HCT116 (cell line): ENCODE results near the gene IL22RA2. TPM values are rescaled to one million over a fixed set of nuclear protein-coding genes. Genes with fewer than 3 reads are reported as not detected.

Experiments used
- ATAC-seq: fragments of 200-7000 bp; cut with Tn5 transposase; 2 replicates; pipeline ENCODE4 v1.9.1; 2020; ENCODE audit warnings: mild to moderate bottlenecking, moderate library complexity
- BruUV-seq: library from RNA; stranded (reverse); fragments of 400-500 nt; replicated peaks from 2 replicates; lab custom pipeline; 2021; lab: Mats Ljungman, UMichigan
- CTCF ChIA-PET: fragments of 300-600 bp; sonication (Branson Sonifier 250); formaldehyde crosslinking; loops from one replicate; lab custom pipeline; 2021; ENCODE audit warnings: antibody characterized with exemption; lab: Charles Lee
- POLR2A ChIA-PET: fragments of 300-600, 350-600 bp; sonication (Branson Sonifier 250); formaldehyde crosslinking; loops from one replicate; lab custom pipeline; 2021; ENCODE audit warnings: antibody characterized with exemption; lab: Charles Lee
- RAD21 ChIA-PET, 2 experiments: fragments of 300-600 bp; sonication (Branson Sonifier 250); formaldehyde crosslinking; loops; one replicate each; lab custom pipeline; 2023; ENCODE audit warnings: low total read pairs in 2 of 2; ENCODE audit not compliant: uncharacterized antibody in 2 of 2, unreplicated experiment in 2 of 2, low non-redundant PET in 1 of 2; lab: Charles Lee
- DNase-seq: peaks from one replicate; pipeline ENCODE4 v3.0.0-alpha.2; 2010; ENCODE audit warnings: low read depth, low spot score
- H2AFZ ChIP-seq: fragments of 200-600 bp; shearing (Covaris generic), sonication (generic); 2 replicates; pipeline ENCODE4 v1.6.1; 2017; ENCODE audit warnings: low read depth, mixed run types, mixed read lengths, antibody characterized with exemption, low read length; ENCODE audit not compliant: poor library complexity, severe bottlenecking
- H3K27ac ChIP-seq: 2 replicates; pipeline ENCODE4 v1.5.1; 2012; ENCODE audit warnings: low read depth, low read length
- H3K27me3 ChIP-seq: fragments of 200-600 bp; sonication (generic); 2 replicates; pipeline ENCODE4 v1.6.1; 2016; ENCODE audit warnings: mixed run types, low read length, mixed read lengths; ENCODE audit not compliant: insufficient read depth
- H3K36me3 ChIP-seq, 2 experiments: fragments of 200-500 bp in 1 of 2; fragments of 200-600 bp in 1 of 2; sonication (Bioruptor generic) in 1 of 2; sonication (generic) in 1 of 2; 2 replicates each; pipeline versions ENCODE4 v1.5.1 to v1.6.1; 2014 to 2016; ENCODE audit warnings: low read length in 2 of 2, inconsistent platforms in 1 of 2, mixed read lengths in 1 of 2, mixed run types in 1 of 2; ENCODE audit not compliant: insufficient read depth in 2 of 2, control insufficient read depth in 1 of 2
- H3K4me1 ChIP-seq, 2 experiments: fragments of 200-600 bp in 1 of 2; sonication (generic) in 1 of 2; 2 replicates each; pipeline versions ENCODE4 v1.5.1 to v1.6.1; 2012 to 2017; ENCODE audit warnings: low read length in 2 of 2, inconsistent platforms in 1 of 2, mild to moderate bottlenecking in 1 of 2, mixed read lengths in 1 of 2, mixed run types in 1 of 2, moderate library complexity in 1 of 2; ENCODE audit not compliant: insufficient read depth in 2 of 2, control insufficient read depth in 1 of 2
- H3K4me2 ChIP-seq: fragments of 200-600 bp; sonication (generic); 2 replicates; pipeline ENCODE4 v1.6.1; 2017; ENCODE audit warnings: mixed run types, low read length, mixed read lengths
- H3K4me3 ChIP-seq, 2 experiments: fragments of 200-600 bp in 1 of 2; sonication (generic) in 1 of 2; replicated peaks in 1 of 2; 2 replicates each; pipeline ENCODE4 v1.5.1; 2011 to 2016; ENCODE audit warnings: low read length in 2 of 2, control low read depth in 1 of 2, low read depth in 1 of 2, mild to moderate bottlenecking in 1 of 2, mixed read lengths in 1 of 2, mixed run types in 1 of 2
- H3K79me2 ChIP-seq: fragments of 200-600 bp; sonication (generic); 2 replicates; pipeline ENCODE4 v1.6.1; 2017; ENCODE audit warnings: mild to moderate bottlenecking, mixed run types, low read length, moderate library complexity, mixed read lengths; ENCODE audit not compliant: insufficient read depth
- H3K9ac ChIP-seq: fragments of 200-600 bp; sonication (generic); 2 replicates; pipeline ENCODE4 v1.6.1; 2016; ENCODE audit warnings: low read length, mixed read lengths
- H3K9me2 ChIP-seq: fragments of 200-600 bp; sonication (generic), shearing (Covaris generic); 2 replicates; pipeline ENCODE4 v1.6.1; 2017; ENCODE audit warnings: mixed run types, mild to moderate bottlenecking, moderate library complexity; ENCODE audit not compliant: insufficient read depth
- H3K9me3 ChIP-seq, 2 experiments: fragments of 200-500 bp in 1 of 2; fragments of 200-600 bp in 1 of 2; sonication (Bioruptor generic) in 1 of 2; sonication (generic) in 1 of 2; 2 replicates each; pipeline ENCODE4 v1.6.1; 2014 to 2017; ENCODE audit warnings: low read length in 2 of 2, mixed read lengths in 2 of 2, inconsistent platforms in 1 of 2, low read depth in 1 of 2, mild to moderate bottlenecking in 1 of 2, mixed run types in 1 of 2, moderate library complexity in 1 of 2; ENCODE audit not compliant: control insufficient read depth in 1 of 2, insufficient read depth in 1 of 2
- H4K20me1 ChIP-seq: fragments of 200-600 bp; sonication (generic), shearing (Covaris generic); 2 replicates; pipeline ENCODE4 v1.6.1; 2017; ENCODE audit warnings: mixed run types, mild to moderate bottlenecking, moderate library complexity; ENCODE audit not compliant: insufficient read depth
- CBX3 ChIP-seq: IDR thresholded peaks from 2 replicates; pipeline ENCODE4 v1.6.1; 2012; ENCODE audit warnings: low read depth
- CEBPB ChIP-seq: IDR thresholded peaks from 2 replicates; pipeline ENCODE4 v1.6.1; 2012; ENCODE audit warnings: low read depth
- EGR1 ChIP-seq: IDR thresholded peaks from 2 replicates; pipeline ENCODE4 v1.6.1; 2012; ENCODE audit warnings: low read depth
- EZH2 ChIP-seq: fragments of 200-600 bp; sonication (generic); IDR thresholded peaks from 2 replicates; pipeline ENCODE4 v1.6.1; 2017; ENCODE audit warnings: antibody characterized with exemption, mixed run types
- FOSL1 ChIP-seq: IDR thresholded peaks from 2 replicates; pipeline ENCODE4 v1.6.1; 2012; ENCODE audit warnings: low read depth
- RAD21 ChIP-seq: IDR thresholded peaks from 2 replicates; pipeline ENCODE4 v1.6.1; 2012; ENCODE audit warnings: low read depth, mild to moderate bottlenecking
- SP1 ChIP-seq: IDR thresholded peaks from 2 replicates; pipeline ENCODE4 v1.6.1; 2012; ENCODE audit warnings: low read depth
- SRF ChIP-seq: IDR thresholded peaks from 2 replicates; pipeline ENCODE4 v1.6.1; 2012; ENCODE audit warnings: low read depth
- TCF7L2 ChIP-seq: IDR thresholded peaks from 2 replicates; pipeline ENCODE4 v1.7.0; 2011; ENCODE audit warnings: borderline replicate concordance, inconsistent platforms; ENCODE audit not compliant: insufficient read depth, insufficient read length; ENCODE audit errors: extremely low read depth
- YY1 ChIP-seq: IDR thresholded peaks from 2 replicates; pipeline ENCODE4 v1.6.1; 2011; ENCODE audit warnings: low read length, low read depth, moderate library complexity, mild to moderate bottlenecking; ENCODE audit not compliant: insufficient replicate concordance; ENCODE audit errors: extremely low read depth
- ZBTB33 ChIP-seq: IDR thresholded peaks from 2 replicates; pipeline ENCODE4 v1.6.1; 2011; ENCODE audit warnings: mild to moderate bottlenecking, low read length, moderate library complexity; ENCODE audit not compliant: insufficient replicate concordance; ENCODE audit errors: extremely low read depth
- intact Hi-C: fragments of 100-400 bp; cut with micrococcal nuclease; formaldehyde crosslinking; loops from 2 replicates; pipeline ENCODE4 v1.10.0; 2022
- total RNA-seq: library from RNA; stranded (reverse); gene quantifications from one replicate; pipeline ENCODE4 v1.2.1, GENCODE V29; 2021; ENCODE audit not compliant: unreplicated experiment
- TF ChIP-seq, protein P1 (sequence below): IDR thresholded peaks from 2 replicates; pipeline ENCODE4 v1.6.1; 2012
- TF ChIP-seq, protein P2 (sequence below): IDR thresholded peaks from 2 replicates; pipeline ENCODE4 v1.6.1; 2012; ENCODE audit warnings: low read depth
- TF ChIP-seq, protein P3 (sequence below), 3 experiments: fragments of 200-600 bp in 1 of 3; sonication (generic) in 1 of 3; IDR thresholded peaks in 2 of 3; conservative IDR thresholded peaks in 1 of 3; 2 replicates each; pipeline ENCODE4 v1.5.1; 2012 to 2017; ENCODE audit warnings: low read depth in 2 of 3, low read length in 2 of 3, antibody characterized with exemption in 1 of 3, borderline replicate concordance in 1 of 3, control low read depth in 1 of 3, mild to moderate bottlenecking in 1 of 3, mixed read lengths in 1 of 3, mixed run types in 1 of 3, moderate library complexity in 1 of 3; ENCODE audit not compliant: insufficient read depth in 1 of 3
- TF ChIP-seq, protein P4 (sequence below): IDR thresholded peaks from 2 replicates; pipeline ENCODE4 v1.6.1; 2012

Gene IL22RA2
- total RNA-seq, 1 experiment from 2014 or later, result not detected

GRCh38 chr6:137171824-137172733, 1.4 kb downstream of the IL22RA2 start:
- no peak for DNase-seq
- no TSS peak for BruUV-seq
- H3K27me3 ChIP-seq, result no peaks in the 10 kb centered on the region
- H3K27ac ChIP-seq, result no peak overlapping the region
- no peak overlapping the region for H3K4me3 ChIP-seq
- no peak overlapping the region for H3K4me2 ChIP-seq
- H4K20me1 ChIP-seq, result no peaks in the 10 kb centered on the region
- H3K9ac ChIP-seq, result no peak overlapping the region
- ChIA-PET POLR2A (no interaction called here), CTCF (no interaction called here), RAD21 (no interaction called here)
- no peaks in the 10 kb centered on the region for H3K9me2 ChIP-seq
- H3K79me2 ChIP-seq, result no peaks in the 10 kb centered on the region
- no peak for ATAC-seq
- intact Hi-C loops, result no loop called here
- no peaks in the 10 kb centered on the region for H3K36me3 ChIP-seq
- no peaks in the 10 kb centered on the region for H3K4me1 ChIP-seq
- no peaks in the 10 kb centered on the region for H3K9me3 ChIP-seq
- no peak overlapping the region for H2AFZ ChIP-seq
- TF ChIP-seq CEBPB (no peak), CBX3 (no peak), FOSL1 (no peak), EGR1 (no peak), TCF7L2 (no peak), EZH2 (no peak), SP1 (no peak), SRF (no peak), RAD21 (no peak), YY1 (no peak), ZBTB33 (no peak)
- TF ChIP-seq, protein P1, sequence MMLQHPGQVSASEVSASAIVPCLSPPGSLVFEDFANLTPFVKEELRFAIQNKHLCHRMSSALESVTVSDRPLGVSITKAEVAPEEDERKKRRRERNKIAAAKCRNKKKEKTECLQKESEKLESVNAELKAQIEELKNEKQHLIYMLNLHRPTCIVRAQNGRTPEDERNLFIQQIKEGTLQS, result no peak
- TF ChIP-seq, protein P2, sequence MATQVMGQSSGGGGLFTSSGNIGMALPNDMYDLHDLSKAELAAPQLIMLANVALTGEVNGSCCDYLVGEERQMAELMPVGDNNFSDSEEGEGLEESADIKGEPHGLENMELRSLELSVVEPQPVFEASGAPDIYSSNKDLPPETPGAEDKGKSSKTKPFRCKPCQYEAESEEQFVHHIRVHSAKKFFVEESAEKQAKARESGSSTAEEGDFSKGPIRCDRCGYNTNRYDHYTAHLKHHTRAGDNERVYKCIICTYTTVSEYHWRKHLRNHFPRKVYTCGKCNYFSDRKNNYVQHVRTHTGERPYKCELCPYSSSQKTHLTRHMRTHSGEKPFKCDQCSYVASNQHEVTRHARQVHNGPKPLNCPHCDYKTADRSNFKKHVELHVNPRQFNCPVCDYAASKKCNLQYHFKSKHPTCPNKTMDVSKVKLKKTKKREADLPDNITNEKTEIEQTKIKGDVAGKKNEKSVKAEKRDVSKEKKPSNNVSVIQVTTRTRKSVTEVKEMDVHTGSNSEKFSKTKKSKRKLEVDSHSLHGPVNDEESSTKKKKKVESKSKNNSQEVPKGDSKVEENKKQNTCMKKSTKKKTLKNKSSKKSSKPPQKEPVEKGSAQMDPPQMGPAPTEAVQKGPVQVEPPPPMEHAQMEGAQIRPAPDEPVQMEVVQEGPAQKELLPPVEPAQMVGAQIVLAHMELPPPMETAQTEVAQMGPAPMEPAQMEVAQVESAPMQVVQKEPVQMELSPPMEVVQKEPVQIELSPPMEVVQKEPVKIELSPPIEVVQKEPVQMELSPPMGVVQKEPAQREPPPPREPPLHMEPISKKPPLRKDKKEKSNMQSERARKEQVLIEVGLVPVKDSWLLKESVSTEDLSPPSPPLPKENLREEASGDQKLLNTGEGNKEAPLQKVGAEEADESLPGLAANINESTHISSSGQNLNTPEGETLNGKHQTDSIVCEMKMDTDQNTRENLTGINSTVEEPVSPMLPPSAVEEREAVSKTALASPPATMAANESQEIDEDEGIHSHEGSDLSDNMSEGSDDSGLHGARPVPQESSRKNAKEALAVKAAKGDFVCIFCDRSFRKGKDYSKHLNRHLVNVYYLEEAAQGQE, result no peak
- TF ChIP-seq, protein P3, sequence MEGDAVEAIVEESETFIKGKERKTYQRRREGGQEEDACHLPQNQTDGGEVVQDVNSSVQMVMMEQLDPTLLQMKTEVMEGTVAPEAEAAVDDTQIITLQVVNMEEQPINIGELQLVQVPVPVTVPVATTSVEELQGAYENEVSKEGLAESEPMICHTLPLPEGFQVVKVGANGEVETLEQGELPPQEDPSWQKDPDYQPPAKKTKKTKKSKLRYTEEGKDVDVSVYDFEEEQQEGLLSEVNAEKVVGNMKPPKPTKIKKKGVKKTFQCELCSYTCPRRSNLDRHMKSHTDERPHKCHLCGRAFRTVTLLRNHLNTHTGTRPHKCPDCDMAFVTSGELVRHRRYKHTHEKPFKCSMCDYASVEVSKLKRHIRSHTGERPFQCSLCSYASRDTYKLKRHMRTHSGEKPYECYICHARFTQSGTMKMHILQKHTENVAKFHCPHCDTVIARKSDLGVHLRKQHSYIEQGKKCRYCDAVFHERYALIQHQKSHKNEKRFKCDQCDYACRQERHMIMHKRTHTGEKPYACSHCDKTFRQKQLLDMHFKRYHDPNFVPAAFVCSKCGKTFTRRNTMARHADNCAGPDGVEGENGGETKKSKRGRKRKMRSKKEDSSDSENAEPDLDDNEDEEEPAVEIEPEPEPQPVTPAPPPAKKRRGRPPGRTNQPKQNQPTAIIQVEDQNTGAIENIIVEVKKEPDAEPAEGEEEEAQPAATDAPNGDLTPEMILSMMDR (IDR thresholded peaks at IDR 0.05 in 2 of 3, conservative IDR thresholded peaks at IDR 0.05 in 1 of 3; ENCODE audit: borderline replicate concordance in 1 of 3, insufficient read depth in 1 of 3, low read depth in 2 of 3, low read length in 2 of 3), result no peak
- TF ChIP-seq, protein P4, sequence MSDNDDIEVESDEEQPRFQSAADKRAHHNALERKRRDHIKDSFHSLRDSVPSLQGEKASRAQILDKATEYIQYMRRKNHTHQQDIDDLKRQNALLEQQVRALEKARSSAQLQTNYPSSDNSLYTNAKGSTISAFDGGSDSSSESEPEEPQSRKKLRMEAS, result no peak
